Smooth muscle cell (in vitro differentiated cells): Measurements from ENCODE around the gene PARP4. TPM values are rescaled to one million over a fixed set of nuclear protein-coding genes. Genes with fewer than 3 reads are reported as not detected.
"Not testable (repeated sequence)": the region's sequence is repeated elsewhere in the genome, so short reads cannot be mapped to it uniquely, and the experiment has no call there.

Source experiments
- DNase-seq: peaks from one replicate; lab custom pipeline; 2025; ENCODE audit not compliant: unreplicated experiment; lab: John Stamatoyannopoulos, UW
- H2AFZ ChIP-seq: fragments of 200-600 bp; sonication (generic); 2 replicates; pipeline ENCODE4 v1.6.0; 2016; ENCODE audit warnings: antibody characterized with exemption, low read depth, mild to moderate bottlenecking
- H3F3A ChIP-seq: fragments of 200-600 bp; sonication (generic); 2 replicates; pipeline ENCODE4 v1.6.0; 2017; ENCODE audit warnings: antibody characterized with exemption, low read depth
- H3K27ac ChIP-seq: fragments of 200-600 bp; sonication (generic); 2 replicates; pipeline ENCODE4 v1.5.1; 2016; ENCODE audit warnings: low read depth, mild to moderate bottlenecking
- H3K27me3 ChIP-seq: fragments of 200-600 bp; sonication (generic); 2 replicates; pipeline ENCODE4 v1.6.1; 2016; ENCODE audit warnings: low read depth, mild to moderate bottlenecking
- H3K36me3 ChIP-seq: fragments of 200-600 bp; sonication (generic); 2 replicates; pipeline ENCODE4 v1.5.1; 2016; ENCODE audit warnings: low read depth
- H3K4me1 ChIP-seq: fragments of 200-600 bp; sonication (generic); 2 replicates; pipeline ENCODE4 v1.5.1; 2016; ENCODE audit warnings: low read depth
- H3K4me2 ChIP-seq: fragments of 200-600 bp; sonication (generic); 2 replicates; pipeline ENCODE4 v1.6.0; 2016; ENCODE audit warnings: mild to moderate bottlenecking
- H3K4me3 ChIP-seq: fragments of 200-600 bp; sonication (generic); 2 replicates; pipeline ENCODE4 v1.5.1; 2016; ENCODE audit warnings: mild to moderate bottlenecking
- H3K79me2 ChIP-seq: fragments of 200-600 bp; sonication (generic); 2 replicates; pipeline ENCODE4 v1.6.0; 2016; ENCODE audit warnings: low read depth, mild to moderate bottlenecking
- H3K9ac ChIP-seq: fragments of 200-600 bp; sonication (generic); 2 replicates; pipeline ENCODE4 v1.6.0; 2016; ENCODE audit warnings: low read depth
- H3K9me3 ChIP-seq: fragments of 200-600 bp; sonication (generic); replicated peaks from 2 replicates; pipeline ENCODE4 v1.5.1; 2016; ENCODE audit warnings: low read depth
- H4K20me1 ChIP-seq: fragments of 200-600 bp; sonication (generic); 2 replicates; pipeline ENCODE4 v1.6.0; 2016; ENCODE audit warnings: low read depth
- CTCF ChIP-seq: fragments of 200-600 bp; sonication (generic); IDR thresholded peaks from 2 replicates; pipeline ENCODE4 v1.5.1; 2017; ENCODE audit warnings: borderline replicate concordance, mild to moderate bottlenecking, antibody characterized with exemption; ENCODE audit not compliant: insufficient read depth, poor library complexity, severe bottlenecking
- WGBS: methylation state at CpG from one replicate; pipeline ENCODE4 v1.1.7; 2016; ENCODE audit warnings: low lambda C conversion rate; 5-methylcytosine and 5-hydroxymethylcytosine counted together
- polyA plus RNA-seq: library from polyadenylated mRNA; unstranded; fragments of >200 nt; fragmentation: Nextera tagmentation; extraction: Ambion mirVana; gene quantifications from 2 replicates; pipeline ENCODE4 v1.2.1, GENCODE V29; 2016
- total RNA-seq: library from RNA; depleted of rRNA; stranded (reverse); fragments of >200 nt; gene quantifications from 2 replicates; pipeline ENCODE4 v1.2.3, GENCODE V29; 2014

The PARP4 gene
- total and polyA plus RNA-seq, 2 experiments from 2014 or later: 18.2 to 33.7 TPM

- Histone ChIP-seq H3K9ac (no peak overlapping the region), H3K79me2 (no peaks in the 10 kb centered on the region), H3K9me3 (no peaks in the 10 kb centered on the region), H3K4me1 (no peaks in the 10 kb centered on the region), H2AFZ (no peak overlapping the region), H4K20me1 (no peaks in the 10 kb centered on the region), H3K27ac (no peak overlapping the region), H3F3A (no peaks in the 10 kb centered on the region), H3K4me2 (no peak overlapping the region), H3K36me3 (no peaks in the 10 kb centered on the region), H3K27me3 (no peaks in the 10 kb centered on the region), H3K4me3 (no peak overlapping the region)
- 96% methylated on average over 6 of the region's 6 CpGs for WGBS
- no peak for DNase-seq
- no peak for TF ChIP-seq CTCF
These were observed 123.1 kb downstream of the PARP4 start for GRCh38 chr13:24389506-24389905.

- WGBS: 80% methylated on average over 7 of the region's 7 CpGs
- H3K27me3 ChIP-seq, H3K9me3 ChIP-seq, H3K4me1 ChIP-seq, H4K20me1 ChIP-seq, H3K4me2 ChIP-seq, H3K9ac ChIP-seq, DNase-seq, H3K27ac ChIP-seq, H3K36me3 ChIP-seq, H2AFZ ChIP-seq, H3K79me2 ChIP-seq, H3K4me3 ChIP-seq, H3F3A ChIP-seq: not testable (repeated sequence)
These were observed 123.8 kb downstream of the PARP4 start for GRCh38 chr13:24388743-24389142.

GRCh38 chr13:24386816-24387708, 125.5 kb downstream of the PARP4 start:
- Histone ChIP-seq H3K4me1 (no peaks in the 10 kb centered on the region), H3K9ac (no peak overlapping the region), H3K9me3 (no peaks in the 10 kb centered on the region), H3K27ac (no peak overlapping the region), H4K20me1 (no peaks in the 10 kb centered on the region), H2AFZ (no peak overlapping the region), H3K4me3 (no peak overlapping the region), H3F3A (no peaks in the 10 kb centered on the region), H3K27me3 (no peaks in the 10 kb centered on the region), H3K79me2 (no peaks in the 10 kb centered on the region), H3K4me2 (no peak overlapping the region), H3K36me3 (no peaks in the 10 kb centered on the region)
- TF ChIP-seq CTCF: no peak
- DNase-seq: no peak
- 89% methylated on average over 23 of the region's 23 CpGs for WGBS

GRCh38 chr13:24385902-24386301, 126.7 kb downstream of the PARP4 start:
- no peak for TF ChIP-seq CTCF
- H3K27me3 ChIP-seq: no peaks in the 10 kb centered on the region
- H3K4me2 ChIP-seq: no peak overlapping the region
- H3F3A ChIP-seq: no peaks in the 10 kb centered on the region
- no peak overlapping the region for H3K9ac ChIP-seq
- no peaks in the 10 kb centered on the region for H3K79me2 ChIP-seq
- no peak overlapping the region for H3K27ac ChIP-seq
- H2AFZ ChIP-seq: no peak overlapping the region
- 92% methylated on average over 7 of the region's 10 CpGs for WGBS
- H4K20me1 ChIP-seq: no peaks in the 10 kb centered on the region
- no peaks in the 10 kb centered on the region for H3K4me1 ChIP-seq
- H3K36me3 ChIP-seq: no peaks in the 10 kb centered on the region
- DNase-seq: no peak
- no peaks in the 10 kb centered on the region for H3K9me3 ChIP-seq
- no peak overlapping the region for H3K4me3 ChIP-seq

GRCh38 chr13:24384946-24385345, 127.6 kb downstream of the PARP4 start:
- H3K79me2 ChIP-seq, H4K20me1 ChIP-seq, H3K27me3 ChIP-seq, H3K9ac ChIP-seq, H3K27ac ChIP-seq, H3K4me3 ChIP-seq, H2AFZ ChIP-seq, DNase-seq, H3K4me1 ChIP-seq, H3K36me3 ChIP-seq, H3K9me3 ChIP-seq, H3F3A ChIP-seq, H3K4me2 ChIP-seq: not testable (repeated sequence)
- WGBS: 91% methylated on average over 15 of the region's 15 CpGs

GRCh38 chr13:24384091-24384490, 128.5 kb downstream of the PARP4 start:
- H3K4me1 ChIP-seq, H3K9ac ChIP-seq, H2AFZ ChIP-seq, H3K36me3 ChIP-seq, DNase-seq, H3K4me2 ChIP-seq, H3K27me3 ChIP-seq, H3K79me2 ChIP-seq, H3K4me3 ChIP-seq, H3F3A ChIP-seq, H3K27ac ChIP-seq, H4K20me1 ChIP-seq, H3K9me3 ChIP-seq: not testable (repeated sequence)
- 94% methylated on average over 16 of the region's 17 CpGs for WGBS
